ENCODE results near the gene APOL3.
"Not testable (repeated sequence)": the region's sequence is repeated elsewhere in the genome, so short reads cannot be mapped to it uniquely, and the experiment has no call there.

APOL3 gene

DNA sequence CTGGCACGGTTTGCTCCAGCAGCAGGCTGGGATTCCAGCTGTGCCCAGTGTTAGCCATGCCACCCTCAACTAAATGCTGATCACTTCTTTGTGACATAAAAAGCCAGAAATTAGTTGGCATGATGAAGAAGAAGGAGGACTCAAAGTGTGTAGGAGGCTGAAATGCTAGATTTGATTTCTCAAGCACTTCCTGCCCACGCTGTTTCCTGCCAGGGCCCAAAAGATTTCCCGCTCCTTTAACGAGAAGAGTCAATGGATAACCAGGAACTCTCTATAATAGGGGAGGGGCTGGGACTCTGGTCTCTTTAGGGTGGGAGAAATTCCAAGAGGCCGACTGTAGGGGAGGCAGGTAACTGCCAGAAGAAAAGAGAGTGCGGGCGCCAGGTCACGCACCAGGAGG is 26.4 kb downstream of the APOL3 start:
- DNase-seq (ENCODE audit: low spot score), result no peak

DNA sequence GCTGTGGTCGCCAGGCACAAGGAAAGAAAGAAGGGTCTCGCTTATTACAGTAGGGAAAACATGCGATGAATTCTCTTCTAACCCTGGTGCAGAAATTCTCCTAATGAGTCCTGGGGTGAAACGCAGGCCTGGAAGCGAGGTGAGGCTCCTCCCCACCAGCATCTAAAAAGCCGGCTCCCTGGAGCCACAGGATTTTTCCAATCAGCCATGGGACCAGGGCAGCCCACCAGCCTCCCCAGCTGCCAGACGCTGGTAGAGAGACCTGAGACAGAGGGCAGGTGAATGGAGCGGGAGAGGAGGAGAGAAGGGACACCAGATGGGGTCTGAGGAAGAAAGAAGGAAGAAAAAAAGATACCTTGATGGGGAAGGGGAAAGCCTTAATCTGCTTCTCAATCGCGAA is 28.6 kb downstream of the APOL3 start:
- no peak for DNase-seq (ENCODE audit: low spot score)

DNA sequence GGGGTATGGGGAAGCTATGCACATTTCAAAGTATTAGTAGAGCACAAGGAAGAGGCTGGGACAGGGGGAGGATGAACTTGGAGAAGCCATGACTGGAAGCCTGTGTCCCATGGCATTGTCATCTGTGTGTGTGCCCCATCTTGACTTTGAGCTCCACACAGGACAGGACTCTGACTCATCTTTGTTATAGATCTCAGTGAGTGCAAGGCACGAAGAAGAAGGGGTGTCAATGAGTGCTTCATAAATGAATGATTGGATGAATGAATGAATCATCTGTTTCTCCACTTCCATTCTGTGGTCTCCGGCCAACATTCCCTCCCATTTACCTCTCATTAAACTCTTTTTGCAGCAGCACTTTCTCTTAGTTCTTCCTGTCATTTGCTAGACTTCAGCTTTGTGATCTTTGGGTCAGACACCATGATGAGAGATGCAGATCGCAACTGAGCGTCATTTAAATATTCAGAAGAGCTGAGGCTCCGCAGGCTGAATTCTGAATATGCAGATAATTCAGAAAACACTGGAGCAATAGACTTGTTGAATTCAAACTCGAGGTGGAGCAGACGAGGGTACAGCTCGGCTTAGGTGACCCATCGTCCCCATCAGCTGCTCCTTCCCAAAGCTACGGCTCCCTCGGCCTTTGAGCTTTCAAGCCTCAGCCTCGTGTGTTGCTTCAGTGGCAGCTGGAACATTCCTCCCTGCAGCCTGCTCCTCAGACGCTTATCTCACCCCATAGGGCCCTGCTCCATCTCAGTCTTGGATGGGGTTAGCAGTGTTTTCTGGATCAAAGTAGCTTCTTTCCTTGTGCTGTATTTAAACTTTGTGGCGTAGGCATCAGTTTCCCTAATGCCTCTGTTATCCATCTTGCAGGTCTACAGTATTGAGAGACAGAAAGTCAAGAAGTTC is 30.8 kb downstream of the APOL3 start:
- no peak for DNase-seq (ENCODE audit: low spot score)

DNA sequence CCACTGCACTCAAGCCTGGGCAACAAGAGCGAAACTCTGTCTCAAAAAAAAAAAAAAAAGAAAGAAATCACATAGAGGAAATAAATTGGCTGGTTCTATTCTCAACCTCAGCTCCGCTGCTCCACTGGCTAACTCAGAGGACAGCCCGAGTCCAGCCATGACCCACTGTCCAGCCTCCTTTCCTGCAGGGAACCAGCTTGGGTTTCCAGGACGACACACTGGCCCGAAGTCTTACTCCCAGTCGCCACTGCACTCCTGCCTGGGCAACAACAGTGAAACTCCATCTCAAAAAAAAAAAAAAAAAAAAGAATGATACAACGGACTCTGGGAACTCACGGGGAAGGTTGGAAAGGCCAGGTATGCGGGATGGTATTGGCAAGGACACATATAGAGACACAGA is 31.5 kb downstream of the APOL3 start:
- no peak for DNase-seq (ENCODE audit: low spot score)

DNA sequence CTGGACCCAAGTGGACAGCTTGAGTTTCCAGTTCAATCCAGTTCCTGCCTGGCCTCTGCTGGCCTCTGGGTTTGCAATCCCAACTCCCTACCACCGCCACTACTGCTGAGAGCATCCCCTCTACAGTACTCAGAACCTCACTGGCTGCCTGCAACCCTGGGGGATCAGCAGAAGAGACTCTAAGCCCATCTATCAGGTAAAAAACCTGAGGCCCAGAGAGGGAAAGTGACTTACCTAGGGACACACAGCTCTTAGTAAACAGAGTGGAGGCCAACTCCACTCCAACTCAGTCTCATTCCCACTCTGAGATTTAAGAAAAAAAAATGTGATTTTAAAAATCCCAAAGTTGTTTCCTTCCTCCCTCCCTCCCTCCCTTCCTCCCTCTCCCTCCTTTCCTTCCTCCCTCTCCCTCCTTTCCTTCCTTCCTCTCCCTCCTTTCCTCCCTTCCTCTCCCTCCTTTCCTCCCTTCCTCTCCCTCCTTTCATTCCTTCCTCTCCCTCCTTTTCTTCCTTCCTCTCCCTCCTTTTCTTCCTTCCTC is 34.5 kb downstream of the APOL3 start:
- no peak for DNase-seq (ENCODE audit: low spot score)

DNA sequence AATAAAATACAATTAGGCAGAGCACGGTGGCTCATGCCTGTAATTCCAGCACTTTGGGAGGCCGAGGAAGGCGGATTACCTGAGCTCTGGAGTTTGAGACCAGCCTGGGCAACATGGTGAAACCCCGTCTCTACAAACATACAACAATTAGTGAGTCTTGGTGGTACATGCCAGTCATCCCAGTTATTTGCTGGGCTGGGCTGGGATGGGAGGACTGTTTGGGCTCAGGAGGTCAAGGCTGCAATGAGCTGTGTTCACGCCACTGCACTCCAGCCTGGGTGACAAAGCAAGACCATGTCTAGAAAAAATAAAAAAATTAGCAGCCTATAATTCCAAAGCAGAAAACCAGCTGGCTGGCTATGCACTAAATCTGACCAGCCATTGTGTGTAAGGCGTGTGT is 35.1 kb downstream of the APOL3 start:
- no peak for DNase-seq (ENCODE audit: low spot score)

DNA sequence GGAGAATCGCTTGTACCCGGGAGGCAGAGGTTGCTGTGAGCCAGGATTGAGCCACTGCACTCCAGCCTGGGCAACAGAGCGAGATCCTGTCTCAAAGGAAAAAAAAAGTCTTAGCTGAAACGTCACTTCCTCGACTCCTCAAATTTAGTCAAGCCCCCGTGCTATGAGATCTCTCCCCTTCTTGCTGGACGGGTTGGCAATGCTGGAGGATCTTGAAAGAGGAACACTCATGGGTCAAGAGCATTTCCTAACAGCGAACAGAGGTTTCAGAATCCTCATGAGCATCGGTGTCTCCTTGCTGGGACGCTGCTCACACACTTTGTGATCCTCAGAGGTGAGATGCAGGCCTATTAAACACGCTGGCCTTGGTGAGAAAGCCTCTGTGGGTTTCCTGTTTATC is 35.9 kb downstream of the APOL3 start:
- no peak for DNase-seq (ENCODE audit: low spot score)

DNA sequence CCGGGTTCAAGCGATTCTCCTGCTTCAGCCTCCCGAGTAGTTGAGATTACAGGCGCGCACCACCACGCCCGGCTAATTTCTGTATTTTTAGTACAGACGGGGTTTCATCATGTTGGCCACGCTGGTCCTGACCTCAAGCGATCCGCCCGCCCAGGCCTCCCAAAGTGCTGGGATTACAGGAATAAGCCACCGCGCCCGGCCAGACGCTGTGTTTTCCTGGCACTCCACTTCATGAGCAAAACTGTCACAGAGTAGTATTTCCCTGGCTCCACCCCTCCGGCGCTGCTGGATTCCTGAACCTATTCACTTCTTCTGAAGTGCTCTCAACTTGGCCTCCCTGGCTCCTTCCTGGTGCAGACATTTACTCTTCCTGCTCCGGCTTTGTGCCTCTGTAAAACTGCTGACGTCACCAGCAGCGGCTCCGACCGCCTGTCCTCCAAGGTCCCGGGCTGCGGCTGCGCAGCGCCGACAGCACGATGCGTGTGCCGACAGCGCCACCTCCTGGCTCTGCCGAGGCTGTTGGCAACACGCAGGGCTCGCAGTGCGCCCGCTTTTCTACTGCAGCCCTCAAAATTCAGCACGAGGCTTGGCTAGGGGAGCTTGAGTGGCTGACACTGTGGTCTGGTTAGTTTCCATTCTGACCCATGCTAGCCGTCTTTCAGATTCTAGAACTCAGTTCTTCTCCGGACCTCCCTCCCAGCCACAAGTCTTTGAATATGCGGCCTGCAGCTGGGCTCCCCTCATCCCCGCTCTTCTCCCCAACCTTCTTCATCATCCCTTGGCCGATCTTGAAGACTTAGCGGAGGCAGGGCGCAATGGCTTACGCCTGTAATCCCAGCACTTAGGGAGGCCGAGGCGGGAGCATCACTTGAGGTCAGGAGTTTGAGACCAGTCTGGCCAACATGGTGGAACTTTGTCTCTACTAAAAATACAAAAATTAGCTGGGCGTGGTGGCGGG is 36.6 kb downstream of the APOL3 start:
- peak; percentile 91 for DNase-seq (ENCODE audit: low spot score)

DNA sequence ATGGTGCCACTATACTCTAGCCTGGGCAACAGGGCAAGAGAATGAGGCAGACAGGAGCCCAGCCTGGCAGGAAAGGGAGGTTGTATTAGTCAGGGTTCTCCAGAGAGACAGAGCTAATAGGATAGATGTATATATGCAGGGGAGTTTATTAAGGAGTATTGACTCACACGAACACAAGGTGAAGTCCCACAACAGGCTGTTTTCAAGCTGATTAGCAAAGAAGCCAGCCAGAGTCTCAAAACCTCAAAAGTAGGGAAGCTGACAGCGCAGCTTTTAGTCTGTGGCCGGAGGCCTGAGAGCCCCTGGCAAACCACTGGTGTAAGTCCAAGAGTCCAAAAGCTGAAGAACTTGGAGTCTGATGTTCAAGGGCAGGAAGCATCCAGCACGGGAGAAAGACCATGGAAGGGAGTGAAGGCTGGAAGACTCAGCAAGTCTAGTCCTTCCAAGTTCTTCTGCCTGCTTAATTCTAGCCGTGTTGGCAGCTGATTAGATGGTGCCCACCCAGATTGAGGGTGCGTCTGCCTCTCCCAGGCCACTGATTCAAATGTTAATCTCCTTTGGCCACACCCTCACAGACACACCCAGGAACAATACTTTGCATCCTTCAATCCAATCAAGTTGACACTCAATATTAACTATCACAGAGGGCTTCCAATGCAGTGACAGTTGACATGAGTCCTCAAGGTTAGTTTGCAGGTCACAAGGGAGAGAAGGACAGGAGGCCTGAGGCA is 39.8 kb downstream of the APOL3 start:
- DNase-seq (ENCODE audit: low spot score), result not testable (repeated sequence)

DNA sequence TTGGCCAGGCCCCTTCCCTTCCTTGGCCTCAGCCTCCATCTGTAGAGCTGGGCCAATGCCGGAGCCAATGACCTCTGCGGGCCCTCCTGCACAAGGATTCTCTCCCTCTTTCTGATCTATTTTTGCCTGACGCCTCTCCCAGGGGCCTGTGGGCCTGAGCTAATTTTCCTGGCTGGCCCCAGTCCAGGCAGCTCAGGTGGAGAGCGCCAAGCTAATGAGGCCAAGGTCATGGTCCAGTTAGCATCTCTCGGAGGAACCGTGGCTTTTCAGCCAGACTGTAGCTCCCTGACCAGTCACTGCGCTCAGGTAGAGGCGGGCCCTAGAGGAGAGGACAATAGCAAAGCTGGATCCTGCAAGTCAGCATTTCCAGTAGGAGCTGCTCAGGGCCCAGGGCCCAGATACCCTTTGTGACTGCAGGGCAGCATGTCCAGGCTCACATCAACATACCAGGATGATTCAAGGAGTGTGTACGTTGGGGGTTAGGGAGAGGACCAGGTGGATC is 43.5 kb downstream of the APOL3 start:
- DNase-seq (ENCODE audit: low spot score), result no peak

DNA sequence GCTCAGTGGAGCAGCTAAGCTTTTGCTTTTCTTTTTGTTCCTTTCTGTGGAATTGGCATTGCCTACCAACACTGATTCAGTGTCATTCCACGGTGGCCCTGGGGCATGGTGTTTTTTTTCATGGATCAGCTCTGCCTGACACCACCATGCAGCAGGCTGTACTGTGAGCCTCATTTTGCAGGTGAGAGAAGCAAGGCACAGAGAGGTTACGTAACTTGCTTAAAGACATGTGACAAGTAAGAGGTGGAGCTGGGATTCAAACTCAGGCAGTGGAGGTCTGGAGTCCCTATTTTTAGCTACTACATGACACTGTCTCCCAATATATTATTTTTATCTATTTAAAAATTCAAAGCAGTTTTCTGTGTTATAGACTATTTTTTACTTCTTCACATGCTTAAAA is 44.4 kb downstream of the APOL3 start:
- DNase-seq (ENCODE audit: low spot score), result no peak

DNA sequence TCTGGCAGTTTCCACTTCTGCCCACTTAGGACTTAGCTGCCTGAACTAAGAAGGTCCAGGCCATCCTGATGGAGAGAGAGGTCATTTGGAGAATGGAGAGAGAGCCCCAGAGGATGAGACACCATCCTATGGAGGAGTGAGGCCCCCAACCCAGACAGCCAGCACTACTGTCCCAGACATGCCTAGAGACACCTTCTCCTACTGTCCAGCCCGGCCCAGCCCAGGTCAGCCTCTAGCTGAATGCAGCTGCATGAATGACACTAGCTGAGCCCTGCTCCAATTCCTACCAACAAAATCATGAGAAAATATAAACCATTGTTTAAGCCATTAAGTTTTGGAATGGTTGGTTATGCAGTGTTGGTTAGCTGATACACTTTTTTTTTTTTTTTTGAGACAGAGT is 47.4 kb downstream of the APOL3 start:
- no peak for DNase-seq (ENCODE audit: low spot score)

DNA sequence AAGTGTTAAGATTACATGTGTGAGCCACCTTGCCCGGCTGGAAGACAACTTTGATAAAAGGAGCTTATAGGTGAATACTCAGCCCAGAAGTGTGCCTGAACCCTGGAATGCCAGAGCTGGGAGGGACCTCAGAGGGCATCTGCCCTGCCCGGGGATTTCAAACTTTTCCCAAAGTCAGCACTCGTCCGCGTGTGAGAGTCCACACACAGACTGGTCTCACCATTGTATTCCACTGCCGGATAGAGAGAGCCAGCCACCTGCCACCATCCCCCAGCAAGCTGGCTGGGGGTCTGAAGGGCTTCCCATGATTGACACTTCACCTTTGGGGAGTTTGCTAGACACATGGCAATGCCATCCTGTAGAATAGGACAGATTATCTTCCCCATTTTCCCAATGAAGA is 49.2 kb downstream of the APOL3 start:
- DNase-seq (ENCODE audit: low spot score), result no peak

DNA sequence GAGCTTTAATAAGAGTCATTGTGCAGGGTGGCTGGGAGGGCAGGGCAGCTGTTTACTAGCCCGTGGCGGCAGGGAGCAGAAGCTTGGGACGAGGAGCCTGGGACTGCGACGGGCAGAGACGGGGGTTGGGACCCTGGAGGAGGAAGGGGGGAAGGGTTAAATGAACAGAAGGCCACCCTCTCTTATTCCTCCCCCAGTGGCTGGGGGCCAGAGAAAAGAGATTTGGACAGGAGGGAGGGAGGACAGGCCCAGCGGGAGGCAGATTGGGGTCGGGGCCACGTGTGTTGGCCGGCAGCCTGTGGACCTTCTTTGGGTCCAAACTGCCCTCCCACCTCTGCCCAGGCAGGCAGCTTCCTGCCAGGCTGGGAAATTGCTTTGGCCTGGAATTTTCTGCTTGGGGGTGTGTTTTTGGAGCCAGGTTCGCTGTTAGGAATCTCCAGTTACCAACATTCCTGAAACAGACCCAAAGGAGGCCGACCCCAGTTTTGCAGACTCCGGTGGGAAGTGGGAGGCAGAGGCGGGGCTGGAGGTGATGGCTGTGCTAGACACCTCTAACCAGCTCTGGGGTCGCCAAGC is 50.2 kb downstream of the APOL3 start:
- no peak for DNase-seq (ENCODE audit: low spot score)

DNA sequence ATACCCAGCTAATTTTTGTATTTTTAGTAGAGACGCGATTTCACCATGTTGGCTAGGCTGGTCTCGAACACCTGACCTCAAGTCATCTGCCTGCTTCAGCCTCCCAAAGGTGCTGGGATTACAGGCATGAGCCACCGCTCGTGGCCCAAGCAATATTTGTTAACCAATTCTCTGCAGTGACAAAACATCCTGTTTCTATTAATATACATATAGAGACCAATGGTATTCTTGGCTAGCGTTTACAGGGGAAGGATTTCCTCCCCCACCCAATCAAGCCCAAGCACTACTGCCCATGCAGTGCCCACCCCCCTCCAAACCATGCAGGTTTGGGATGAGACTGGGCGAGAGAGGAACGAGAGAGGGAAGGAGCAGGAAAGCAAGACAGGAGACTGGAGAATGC is 53.1 kb downstream of the APOL3 start:
- DNase-seq (ENCODE audit: low spot score), result no peak

DNA sequence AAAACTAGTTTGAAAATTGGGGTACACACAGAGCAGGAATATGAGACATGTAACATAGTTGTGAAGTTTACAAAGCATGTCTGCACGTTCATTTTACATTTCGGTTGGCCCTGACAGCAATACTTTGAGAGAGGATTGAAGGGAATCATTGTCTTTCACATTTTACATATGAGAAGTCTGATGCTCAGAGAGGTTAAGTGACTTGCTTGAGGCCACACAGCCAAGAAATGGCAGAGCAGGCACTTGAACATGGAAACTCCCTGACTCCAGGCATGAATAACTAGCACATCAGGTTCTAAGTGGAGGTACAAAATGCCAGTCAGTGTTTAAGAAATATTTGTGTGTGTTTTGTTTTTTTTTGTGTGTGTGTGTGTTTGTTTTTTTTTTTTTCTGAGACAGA is 53.6 kb downstream of the APOL3 start:
- no peak for DNase-seq (ENCODE audit: low spot score)

DNA sequence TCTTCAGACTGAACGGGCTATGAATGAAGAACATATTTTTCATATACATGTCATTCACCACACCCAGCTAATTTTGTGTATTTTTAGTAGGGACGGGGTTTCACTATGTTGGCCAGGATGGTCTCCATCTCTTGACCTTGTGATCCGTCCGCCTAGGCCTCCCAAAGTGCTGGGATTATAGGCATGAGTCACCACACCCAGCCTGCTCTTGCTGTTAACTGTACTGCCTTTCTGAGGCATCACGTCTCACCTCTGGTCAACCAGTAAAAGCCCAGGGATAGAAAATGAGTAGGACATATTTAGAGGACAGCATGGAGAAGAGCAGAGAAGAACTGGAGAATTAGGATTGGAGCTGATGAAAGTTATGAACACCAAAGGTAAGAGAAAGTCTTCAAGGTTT is 55.6 kb downstream of the APOL3 start:
- DNase-seq (ENCODE audit: low spot score), result no peak

DNA sequence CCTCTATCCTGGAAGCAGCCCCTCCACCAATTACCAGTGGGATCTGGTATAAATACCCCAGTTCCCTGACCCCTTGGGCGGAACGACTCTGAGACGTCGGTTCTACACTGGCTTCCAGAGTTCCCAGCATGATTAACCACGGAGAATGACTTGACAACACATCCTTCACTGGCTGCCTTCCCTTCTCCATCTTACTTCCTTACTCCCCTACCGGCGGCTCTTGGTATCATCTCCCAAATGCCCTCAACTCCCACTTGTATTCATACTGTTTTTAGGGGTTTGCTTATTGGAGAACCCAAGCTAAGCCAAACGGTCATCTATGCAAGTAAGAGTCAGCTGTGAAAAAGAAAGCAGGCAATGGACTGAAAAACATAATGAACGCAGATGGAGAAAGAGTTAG is 56.1 kb downstream of the APOL3 start:
- no peak for DNase-seq (ENCODE audit: low spot score)

DNA sequence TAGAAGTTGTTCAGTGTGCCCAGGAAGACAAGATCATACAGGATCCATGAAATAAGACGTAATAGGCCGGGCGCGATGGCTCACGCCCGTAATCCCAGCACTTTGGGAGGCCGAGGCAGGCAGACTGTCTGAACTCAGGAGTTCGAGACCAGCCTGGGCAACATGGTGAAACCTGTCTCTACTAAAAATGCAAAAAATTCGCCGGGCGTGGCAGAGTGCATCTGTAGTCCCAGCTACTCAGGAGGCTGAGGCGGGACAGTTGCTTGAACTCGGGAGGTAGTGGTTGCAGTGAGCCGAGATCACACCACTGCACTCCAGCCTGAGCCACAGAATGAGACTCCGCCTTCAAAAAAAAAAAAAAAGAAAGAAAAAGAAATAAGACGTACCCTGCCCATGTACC is 56.7 kb downstream of the APOL3 start:
- DNase-seq (ENCODE audit: low spot score), result no peak

DNA sequence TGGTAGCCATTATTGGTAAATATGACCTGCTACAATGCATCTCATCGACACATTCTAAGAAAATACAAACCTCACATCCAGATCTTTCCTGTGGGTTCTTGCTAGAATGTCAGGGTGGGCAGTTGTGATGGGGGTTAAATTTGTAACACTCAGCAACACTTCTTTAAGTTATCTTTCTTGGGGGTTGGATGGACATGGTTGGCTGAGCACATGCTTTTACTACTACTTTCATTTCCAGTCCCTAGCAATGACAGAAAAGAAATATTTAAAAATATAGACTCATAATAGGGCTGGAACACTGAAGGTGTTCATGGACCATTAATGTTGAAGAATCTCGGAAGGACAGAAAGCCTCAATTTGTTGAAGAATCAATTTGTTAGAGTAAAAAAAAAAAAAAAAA is 57.6 kb downstream of the APOL3 start:
- DNase-seq (ENCODE audit: low spot score), result no peak

DNA sequence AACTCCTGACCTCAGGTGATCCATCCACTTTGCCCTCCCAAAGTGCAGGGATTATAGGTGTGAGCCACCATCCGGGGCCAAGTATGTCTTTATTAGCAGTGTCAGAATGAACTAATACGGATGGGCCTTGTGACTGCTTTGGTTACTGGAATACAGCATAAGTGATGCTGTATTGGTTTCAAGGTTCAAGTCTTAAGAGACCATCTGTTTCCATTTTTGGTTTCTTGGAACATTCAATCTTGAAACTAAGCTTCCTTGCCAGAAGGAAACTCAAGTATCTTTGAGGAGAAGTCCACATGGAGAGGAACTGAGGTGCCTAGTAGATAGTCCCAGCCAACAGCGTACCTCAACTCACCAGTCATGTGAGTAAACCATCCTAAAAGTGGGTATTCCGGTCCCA is 58.8 kb downstream of the APOL3 start:
- DNase-seq (ENCODE audit: low spot score), result no peak

DNA sequence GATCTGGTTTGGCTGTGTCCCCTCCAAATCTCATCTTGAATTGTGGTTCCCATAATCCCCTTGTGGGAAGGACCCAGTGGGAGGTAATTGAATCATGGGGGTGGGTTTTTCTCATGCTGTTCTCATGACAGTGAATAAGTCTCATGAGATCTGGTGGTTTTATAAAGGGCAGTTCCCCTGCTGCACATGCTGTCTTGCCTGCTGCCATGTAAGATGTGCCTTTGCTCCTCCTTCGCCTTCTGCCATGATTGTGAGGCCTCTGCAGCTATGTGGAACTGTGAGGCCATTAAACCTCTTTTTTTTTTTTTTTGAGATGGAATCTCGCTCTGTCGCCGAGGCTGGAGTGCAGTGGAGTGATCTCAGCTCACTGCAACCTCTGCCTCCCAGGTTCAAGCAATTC is 59.6 kb downstream of the APOL3 start:
- not testable (repeated sequence) for DNase-seq (ENCODE audit: low spot score)
